AG09309 (cell line): ENCODE data around the gene GRB7.

Source experiments
- DNase-seq: peaks from one replicate; pipeline ENCODE4 v3.0.0-alpha.2; 2010; ENCODE audit warnings: low read depth
- H3K4me3 ChIP-seq: 2 replicates; pipeline ENCODE4 v1.5.1; 2011; ENCODE audit warnings: mild to moderate bottlenecking, low read depth, low read length, moderate library complexity; ENCODE audit not compliant: control insufficient read depth
- CTCF ChIP-seq: IDR thresholded peaks from 2 replicates; pipeline ENCODE4 v1.5.1; 2011; ENCODE audit warnings: mild to moderate bottlenecking, low read depth, low read length, inconsistent platforms; ENCODE audit not compliant: insufficient read depth, control insufficient read depth; ENCODE audit errors: missing control alignments

GRB7 gene

GRCh38 chr17:39765175-39765574 is 27.4 kb downstream of the GRB7 start:
- TF ChIP-seq CTCF = no peak
- no peak for DNase-seq
- no peak overlapping the region for H3K4me3 ChIP-seq

- no peak for DNase-seq
- H3K4me3 ChIP-seq = no peak overlapping the region
- no peak for TF ChIP-seq CTCF
Observed at GRCh38 chr17:39765766-39766165, 28.0 kb downstream of the GRB7 start.

- no peak for DNase-seq
- no peak overlapping the region for H3K4me3 ChIP-seq
- TF ChIP-seq CTCF = no peak
Observed at GRCh38 chr17:39767147-39767546, 29.4 kb downstream of the GRB7 start.

DNA sequence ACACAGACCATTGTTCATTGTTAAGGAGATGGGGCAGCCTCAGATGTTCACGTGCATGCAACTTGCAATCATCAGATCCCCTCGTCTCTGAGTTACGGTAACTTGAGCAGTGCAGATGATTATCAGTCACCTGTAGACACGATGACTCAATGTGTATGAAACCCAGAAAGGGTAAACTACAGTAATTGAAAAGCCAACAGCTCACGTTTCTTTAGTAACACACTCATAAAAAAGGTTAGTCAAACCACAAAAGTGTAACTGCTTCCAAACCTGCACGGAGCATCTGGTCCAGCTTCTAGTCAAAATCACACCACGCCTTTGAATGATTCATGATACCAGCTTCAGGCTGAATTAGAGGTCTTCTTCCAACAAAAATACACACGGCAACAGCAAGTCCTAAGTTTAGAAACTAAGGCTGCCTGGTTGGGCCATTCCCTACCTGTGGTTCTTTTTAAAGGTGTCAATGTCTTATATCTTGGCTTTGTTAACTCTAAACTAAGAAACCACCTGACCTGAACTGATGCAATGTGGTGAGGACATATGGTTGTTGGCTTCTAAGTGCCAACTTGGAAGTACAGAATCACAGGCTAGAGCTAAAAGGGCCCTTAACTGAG is 32.3 kb downstream of the GRB7 start:
- no peak overlapping the region for H3K4me3 ChIP-seq
- peak; percentile 23 for DNase-seq
- no peak for TF ChIP-seq CTCF

DNA sequence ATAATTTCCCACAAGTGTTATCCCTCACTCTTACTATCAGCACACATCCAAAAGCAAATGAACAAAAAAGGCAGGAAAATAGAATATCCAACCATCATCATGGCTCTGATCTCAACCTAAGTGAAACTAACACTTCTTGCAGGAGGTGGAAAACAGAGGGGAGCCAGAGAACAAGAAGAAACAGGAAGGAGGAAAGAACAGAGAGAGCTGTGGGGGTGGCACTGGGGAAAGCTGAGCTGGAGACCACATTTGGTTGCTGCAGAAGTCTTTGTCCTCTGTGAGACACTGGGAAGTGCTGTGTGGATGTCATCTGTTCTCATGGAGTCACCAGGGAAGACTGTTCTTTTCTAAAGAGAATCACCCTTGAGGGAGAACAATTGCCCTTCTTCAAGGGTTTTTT is 34.7 kb downstream of the GRB7 start:
- no peak for TF ChIP-seq CTCF
- no peak for DNase-seq
- no peak overlapping the region for H3K4me3 ChIP-seq

GRCh38 chr17:39772987-39773934 is 35.5 kb downstream of the GRB7 start:
- TF ChIP-seq CTCF = no peak
- no peak for DNase-seq
- H3K4me3 ChIP-seq = no peak overlapping the region
